PC-9 (cell line): ENCODE results near the gene ITGA6. TPM values are rescaled to one million over a fixed set of nuclear protein-coding genes. Genes with fewer than 3 reads are reported as not detected.
A peak's percentile ranks its signal among the peaks of the same experiment; 100 is the strongest.

Experiments used
- BruUV-seq: library from RNA; stranded (reverse); fragments of 400-500 nt; replicated peaks from 2 replicates; lab custom pipeline; 2021; lab: Mats Ljungman, UMichigan
- CTCF ChIA-PET: fragments of 300-600 bp; sonication (Branson Sonifier 250); formaldehyde crosslinking; loops from one replicate; lab custom pipeline; 2022; ENCODE audit warnings: antibody characterized with exemption; lab: Charles Lee
- POLR2A ChIA-PET: fragments of 300-600 bp; sonication (Branson Sonifier 250); formaldehyde crosslinking; loops from one replicate; lab custom pipeline; 2022; ENCODE audit warnings: antibody characterized with exemption; ENCODE audit not compliant: unreplicated experiment; lab: Charles Lee
- DNase-seq, 2 experiments: peaks; one replicate each; pipeline versions ENCODE4 v3.0.0 to v3.0.0-alpha.2; 2015 to 2022; ENCODE audit warnings: mixed read lengths in 1 of 2
- H2AFZ ChIP-seq: fragments of 200-600 bp; sonication (generic); 2 replicates; pipeline ENCODE4 v1.8.1; 2017; ENCODE audit warnings: antibody characterized with exemption
- H3F3A ChIP-seq: fragments of 200-600 bp; sonication (generic); 2 replicates; pipeline ENCODE4 v1.8.1; 2017; ENCODE audit warnings: antibody characterized with exemption, mild to moderate bottlenecking, low read depth; ENCODE audit not compliant: insufficient read depth
- H3K27ac ChIP-seq: fragments of 200-600 bp; sonication (generic); 2 replicates; pipeline ENCODE4 v1.6.1; 2016; ENCODE audit warnings: mixed run types
- H3K27me3 ChIP-seq: fragments of 200-600 bp; sonication (generic); 2 replicates; pipeline ENCODE4 v1.6.1; 2016; ENCODE audit warnings: low read depth, mixed run types; ENCODE audit not compliant: insufficient read depth
- H3K36me3 ChIP-seq: fragments of 200-600 bp; sonication (generic); 2 replicates; pipeline ENCODE4 v1.6.1; 2016; ENCODE audit warnings: low read depth, mixed run types
- H3K4me1 ChIP-seq: fragments of 200-600 bp; sonication (generic); replicated peaks from 2 replicates; pipeline ENCODE4 v1.6.1; 2016; ENCODE audit warnings: mixed run types; ENCODE audit not compliant: insufficient read depth
- H3K4me2 ChIP-seq: fragments of 200-600 bp; sonication (generic); 2 replicates; pipeline ENCODE4 v1.6.1; 2017; ENCODE audit warnings: mixed run types
- H3K4me3 ChIP-seq: fragments of 200-600 bp; sonication (generic); 2 replicates; pipeline ENCODE4 v1.6.1; 2016; ENCODE audit warnings: mixed run types
- H3K79me2 ChIP-seq: fragments of 200-600 bp; sonication (generic); 2 replicates; pipeline ENCODE4 v1.6.1; 2017; ENCODE audit warnings: low read depth, mixed run types
- H3K9me2 ChIP-seq: fragments of 200-600 bp; sonication (generic); 2 replicates; pipeline ENCODE4 v1.8.1; 2017; ENCODE audit warnings: mild to moderate bottlenecking; ENCODE audit not compliant: insufficient read depth
- H3K9me3 ChIP-seq: fragments of 200-600 bp; sonication (generic); 2 replicates; pipeline ENCODE4 v1.8.1; 2016; ENCODE audit warnings: low read depth; ENCODE audit not compliant: insufficient read depth
- H4K20me1 ChIP-seq: fragments of 200-600 bp; sonication (generic); 2 replicates; pipeline ENCODE4 v1.8.1; 2017; ENCODE audit not compliant: insufficient read depth
- EZH2 ChIP-seq: fragments of 200-600 bp; sonication (generic); IDR thresholded peaks from 2 replicates; pipeline ENCODE4 v1.8.0; 2017; ENCODE audit warnings: antibody characterized with exemption, low read depth
- intact Hi-C: fragments of 100-400 bp; cut with micrococcal nuclease; formaldehyde crosslinking; loops from one replicate; pipeline ENCODE4 v1.10.0; 2022; ENCODE audit not compliant: unreplicated experiment
- total RNA-seq: library from RNA; stranded (reverse); gene quantifications from 2 replicates; pipeline ENCODE4 v1.2.3, GENCODE V29; 2021
- TF ChIP-seq, protein P1 (sequence below): fragments of 200-600 bp; sonication (generic); conservative IDR thresholded peaks from 2 replicates; pipeline ENCODE4 v1.6.1; 2017; ENCODE audit warnings: mixed run types, antibody characterized with exemption, mild to moderate bottlenecking, moderate library complexity

The ITGA6 gene
- total RNA-seq, 1 experiment from 2014 or later = 213 TPM

DNA sequence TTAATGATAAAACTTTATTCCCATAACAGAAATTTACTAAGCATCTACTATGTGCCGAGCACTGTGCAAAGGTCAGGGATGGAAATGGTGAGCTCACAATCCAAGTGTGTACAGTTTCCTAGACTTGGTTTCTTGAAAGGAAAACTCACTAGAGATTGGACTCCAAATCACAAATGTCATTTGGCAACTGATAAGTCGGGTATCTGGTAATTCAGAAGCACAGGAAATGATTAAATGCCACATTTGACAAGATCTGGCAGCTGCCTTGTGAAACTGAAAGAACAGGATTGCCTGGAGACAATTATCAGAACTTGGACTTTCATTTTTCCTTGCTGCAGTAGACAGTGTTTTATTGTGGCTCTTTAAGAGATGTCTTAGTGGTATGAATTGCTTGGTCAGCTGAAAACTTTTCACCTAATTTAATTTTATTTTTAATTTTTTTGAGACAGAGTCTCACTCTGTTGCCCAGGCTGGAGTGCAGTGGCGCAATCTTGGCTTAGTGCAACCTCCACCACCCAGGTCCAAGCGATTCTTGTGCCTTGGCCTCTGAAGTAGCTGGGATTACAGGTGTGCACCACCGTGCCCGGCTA lies 19.2 kb downstream of the ITGA6 start:
- Histone ChIP-seq H3K9me3 (peaks cover 5% of the 10 kb centered on the region; the same call in 1 of the 2 replicates), H3K36me3 (0 out of 2 replicates have a peak, but pooled peaks cover 3% of the 10 kb centered on the region), H3K79me2 (peaks cover 89% of the 10 kb centered on the region), H3K4me3 (no peak overlapping the region), H3K4me2 (peak overlapping the region; percentile 20), H4K20me1 (no peaks in the 10 kb centered on the region), H3F3A (peaks cover 59% of the 10 kb centered on the region), H2AFZ (no peak overlapping the region), H3K9me2 (no peaks in the 10 kb centered on the region), H3K27me3 (no peaks in the 10 kb centered on the region), H3K4me1 (peaks cover 72% of the 10 kb centered on the region), H3K27ac (peak overlapping the region; percentile 20; the same call in 1 of the 2 replicates)
- ChIA-PET POLR2A (no interaction called here), CTCF (interaction anchor here (1.8 kb wide), 1 partner anchor 15 kb away, joined by 9 read pairs; no protein-coding TSS in a partner anchor)
- intact Hi-C loops = no loop called here
- peak in 1 of 2 experiments; percentile 51 for DNase-seq
- no peak for TF ChIP-seq EZH2
- TF ChIP-seq, protein P1, sequence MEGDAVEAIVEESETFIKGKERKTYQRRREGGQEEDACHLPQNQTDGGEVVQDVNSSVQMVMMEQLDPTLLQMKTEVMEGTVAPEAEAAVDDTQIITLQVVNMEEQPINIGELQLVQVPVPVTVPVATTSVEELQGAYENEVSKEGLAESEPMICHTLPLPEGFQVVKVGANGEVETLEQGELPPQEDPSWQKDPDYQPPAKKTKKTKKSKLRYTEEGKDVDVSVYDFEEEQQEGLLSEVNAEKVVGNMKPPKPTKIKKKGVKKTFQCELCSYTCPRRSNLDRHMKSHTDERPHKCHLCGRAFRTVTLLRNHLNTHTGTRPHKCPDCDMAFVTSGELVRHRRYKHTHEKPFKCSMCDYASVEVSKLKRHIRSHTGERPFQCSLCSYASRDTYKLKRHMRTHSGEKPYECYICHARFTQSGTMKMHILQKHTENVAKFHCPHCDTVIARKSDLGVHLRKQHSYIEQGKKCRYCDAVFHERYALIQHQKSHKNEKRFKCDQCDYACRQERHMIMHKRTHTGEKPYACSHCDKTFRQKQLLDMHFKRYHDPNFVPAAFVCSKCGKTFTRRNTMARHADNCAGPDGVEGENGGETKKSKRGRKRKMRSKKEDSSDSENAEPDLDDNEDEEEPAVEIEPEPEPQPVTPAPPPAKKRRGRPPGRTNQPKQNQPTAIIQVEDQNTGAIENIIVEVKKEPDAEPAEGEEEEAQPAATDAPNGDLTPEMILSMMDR = 0 out of 2 replicates have a peak, but pooled peaks have one; percentile 15
- no TSS peak for BruUV-seq

DNA sequence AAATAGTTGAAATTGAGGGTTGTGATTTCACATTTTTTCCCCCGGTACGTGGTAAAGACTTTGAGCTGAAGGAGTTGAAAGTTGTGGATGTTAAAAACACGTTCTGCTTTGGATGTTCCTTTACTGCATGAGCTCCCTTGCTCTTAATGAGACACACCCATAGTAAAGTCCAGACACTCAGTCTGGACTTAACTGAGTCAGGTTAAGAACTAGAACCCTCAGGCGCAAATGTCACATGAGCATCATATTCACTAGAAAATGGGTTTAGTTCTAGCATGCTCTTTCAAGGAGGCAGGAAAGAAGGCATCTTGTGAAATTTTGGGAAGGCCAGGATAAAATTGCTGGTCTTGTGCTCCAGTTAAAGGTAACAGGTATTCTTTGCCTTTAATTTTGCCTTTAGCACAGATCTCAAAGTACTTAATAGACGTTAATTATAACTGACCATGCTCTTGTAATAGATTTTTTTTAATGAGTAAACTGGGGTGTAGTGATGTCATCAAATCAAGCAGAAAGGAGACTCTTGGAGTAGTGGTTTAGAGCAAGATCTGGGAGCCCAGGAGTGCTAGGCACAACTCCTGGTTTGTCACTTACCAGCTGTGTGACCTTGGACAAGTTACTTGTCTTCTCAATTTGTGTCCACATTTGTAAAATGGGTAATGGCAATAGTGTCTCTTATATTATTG lies 20.6 kb downstream of the ITGA6 start:
- peaks cover 48% of the 10 kb centered on the region for H3F3A ChIP-seq
- TF ChIP-seq, protein P1 = no peak
- TF ChIP-seq EZH2 = no peak
- peaks cover 95% of the 10 kb centered on the region for H3K79me2 ChIP-seq
- ChIA-PET CTCF (interaction anchor here (1.0 to 1.2 kb wide), 2 partner anchors 14 to 232 kb away, joined by 3 to 6 read pairs; no protein-coding TSS in a partner anchor), POLR2A (interaction anchor here (0.6 kb wide), 2 partner anchors 11 to 25 kb away, joined by 3 to 4 read pairs; no protein-coding TSS in a partner anchor)
- H3K9me2 ChIP-seq = no peaks in the 10 kb centered on the region
- H3K27ac ChIP-seq = peak overlapping the region; percentile 17
- peaks cover 5% of the 10 kb centered on the region; the same call in 1 of the 2 replicates for H3K9me3 ChIP-seq
- peak overlapping the region; percentile 32 for H3K4me2 ChIP-seq
- no TSS peak for BruUV-seq
- no peak overlapping the region for H2AFZ ChIP-seq
- 0 out of 2 replicates have a peak, but pooled peaks cover 3% of the 10 kb centered on the region for H3K36me3 ChIP-seq
- H3K4me3 ChIP-seq = no peak overlapping the region
- no peaks in the 10 kb centered on the region for H4K20me1 ChIP-seq
- DNase-seq = no peak
- peaks cover 74% of the 10 kb centered on the region for H3K4me1 ChIP-seq
- H3K27me3 ChIP-seq = no peaks in the 10 kb centered on the region
- intact Hi-C loops = no loop called here

DNA sequence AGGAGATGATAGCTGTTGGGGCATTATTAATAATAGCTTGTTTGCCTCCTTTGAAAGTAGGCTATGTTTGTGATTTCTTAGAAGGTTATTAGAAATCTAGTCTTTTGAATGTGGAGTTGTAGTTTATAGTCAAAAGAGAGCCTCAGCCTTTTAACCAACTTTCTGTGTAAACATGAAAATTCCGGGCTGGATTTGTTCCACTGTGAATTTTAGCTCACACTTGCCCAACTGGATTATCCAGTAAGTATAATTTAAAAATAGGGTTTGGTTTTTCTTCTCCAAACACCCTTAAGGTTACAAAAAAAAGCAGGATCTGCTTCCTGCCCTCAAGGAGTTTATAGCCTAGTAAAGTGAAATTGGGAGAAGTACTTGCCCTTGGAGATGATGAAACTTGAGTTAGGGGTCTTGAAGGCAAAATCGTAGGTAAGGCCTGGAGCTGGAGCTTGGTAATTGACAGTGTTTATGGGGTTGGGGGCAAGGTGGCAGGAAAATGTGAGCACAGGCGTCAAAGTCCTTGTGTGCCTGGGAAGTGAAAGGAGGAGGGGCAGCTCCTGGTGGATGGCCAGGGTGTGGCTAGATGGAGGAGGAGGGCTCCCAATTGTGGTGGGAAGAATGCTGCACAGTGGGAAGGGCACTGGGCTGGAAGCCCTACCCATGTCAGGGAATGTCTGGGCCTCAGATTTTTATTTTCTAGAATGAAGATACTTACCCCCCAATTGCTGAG lies 21.3 kb downstream of the ITGA6 start:
- POLR2A ChIA-PET = interaction anchor here (0.6 kb wide), 1 partner anchor 10 kb away, joined by 4 read pairs; no protein-coding TSS in a partner anchor
- Histone ChIP-seq H3K9me3 (peaks cover 5% of the 10 kb centered on the region; the same call in 1 of the 2 replicates), H3K4me1 (peaks cover 74% of the 10 kb centered on the region), H3K4me3 (no peak overlapping the region), H3K36me3 (0 out of 2 replicates have a peak, but pooled peaks cover 3% of the 10 kb centered on the region), H2AFZ (no peak overlapping the region), H4K20me1 (no peaks in the 10 kb centered on the region), H3K27ac (peak overlapping the region; percentile 17), H3K9me2 (no peaks in the 10 kb centered on the region), H3K79me2 (peaks cover 95% of the 10 kb centered on the region), H3K4me2 (peak overlapping the region; percentile 32), H3K27me3 (no peaks in the 10 kb centered on the region), H3F3A (peaks cover 44% of the 10 kb centered on the region)
- TF ChIP-seq EZH2 = no peak
- TF ChIP-seq, protein P1 = no peak
- intact Hi-C loops = no loop called here
- DNase-seq = no peak
- CTCF ChIA-PET = interaction anchor here (0.6 to 1.2 kb wide), 3 partner anchors 13 to 1366 kb away, joined by 3 to 6 read pairs (median 3); no protein-coding TSS in a partner anchor
- BruUV-seq = no TSS peak
